Neutrophil (primary cell): Measurements from ENCODE around the gene ELOA.
"Not testable (repeated sequence)": the region's sequence is repeated elsewhere in the genome, so short reads cannot be mapped to it uniquely, and the experiment has no call there.

Experiments used
- H3K27ac ChIP-seq: fragments of 200-600 bp; sonication (generic); 2 replicates; pipeline ENCODE4 v1.5.1; 2016; ENCODE audit warnings: mild to moderate bottlenecking, moderate library complexity
- H3K27me3 ChIP-seq: fragments of 200-600 bp; sonication (generic); 2 replicates; pipeline ENCODE4 v1.6.0; 2016; ENCODE audit warnings: mild to moderate bottlenecking
- H3K36me3 ChIP-seq: fragments of 200-600 bp; sonication (generic); 2 replicates; pipeline ENCODE4 v1.5.1; 2017
- H3K4me1 ChIP-seq, 2 experiments: fragments of 200-600 bp in 1 of 2; sonication (generic) in 1 of 2; 1 replicate in 1 of 2; 2 replicates in 1 of 2; pipeline versions ENCODE4 v1.5.1 to v1.6.1; 2013 to 2016; ENCODE audit warnings: low read depth in 1 of 2, low read length in 1 of 2, mild to moderate bottlenecking in 1 of 2, moderate library complexity in 1 of 2; ENCODE audit not compliant: control insufficient read depth in 1 of 2, insufficient read depth in 1 of 2
- H3K4me3 ChIP-seq, 2 experiments: fragments of 200-600 bp in 1 of 2; sonication (generic) in 1 of 2; 1 replicate in 1 of 2; 2 replicates in 1 of 2; pipeline ENCODE4 v1.5.1; 2013 to 2016; ENCODE audit warnings: low read depth in 1 of 2, low read length in 1 of 2, mild to moderate bottlenecking in 1 of 2, moderate library complexity in 1 of 2
- H3K9me3 ChIP-seq: fragments of 200-600 bp; sonication (generic); 2 replicates; pipeline ENCODE4 v1.5.1; 2016
- CTCF ChIP-seq: fragments of 200-600 bp; sonication (generic); IDR thresholded peaks from 2 replicates; pipeline ENCODE4 v1.5.1; 2016; ENCODE audit warnings: antibody characterized with exemption

The ELOA gene

DNA sequence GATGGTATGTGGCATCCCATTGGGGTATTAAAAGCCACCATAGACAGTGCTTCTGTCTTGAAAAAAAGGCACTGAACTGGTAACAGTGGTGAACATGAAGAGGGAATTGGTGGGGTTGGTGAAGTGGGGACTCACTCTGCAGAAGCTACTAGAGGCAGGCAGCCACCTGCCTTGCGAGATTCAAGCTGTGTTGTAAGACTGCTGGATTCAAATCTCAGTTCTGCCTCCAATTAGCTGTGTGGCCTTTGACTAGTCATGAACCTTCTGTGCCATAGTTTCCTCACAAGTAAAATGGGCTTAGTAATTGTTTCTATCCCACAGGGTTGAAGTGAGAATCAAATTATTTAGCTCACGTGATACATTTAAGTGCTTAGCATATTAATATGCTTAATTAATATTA is 16.6 kb upstream of the ELOA start:
- Histone ChIP-seq H3K27me3 (no peaks in the 10 kb centered on the region), H3K27ac (no peak overlapping the region), H3K4me1 (peaks cover 11 to 13% of the 10 kb centered on the region in 2 experiments), H3K4me3 (no peak overlapping the region), H3K36me3 (no peaks in the 10 kb centered on the region), H3K9me3 (no peaks in the 10 kb centered on the region)
- TF ChIP-seq CTCF: no peak

DNA sequence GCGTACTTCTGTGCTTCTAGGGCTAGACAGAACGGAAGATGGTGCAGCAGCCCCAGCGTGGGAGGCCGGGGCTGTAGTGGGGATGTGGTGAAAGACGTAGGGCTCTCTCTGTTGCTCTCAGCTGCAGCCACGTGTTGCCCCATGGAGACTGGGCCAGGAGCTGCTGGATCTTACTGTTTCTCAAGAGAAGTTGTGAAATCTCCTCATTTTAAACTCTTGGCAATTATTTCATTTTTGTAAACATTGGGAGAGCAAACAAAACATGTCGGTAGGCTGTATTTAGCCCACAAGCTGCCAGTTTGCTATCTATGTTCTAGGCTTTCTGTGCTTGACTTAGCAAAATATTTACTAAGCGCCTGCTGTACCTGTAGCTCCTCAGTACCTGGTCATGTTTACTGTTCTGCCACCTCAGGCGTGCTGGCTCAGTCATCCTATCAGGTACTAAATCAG is 15.9 kb upstream of the ELOA start:
- no peak overlapping the region for H3K27ac ChIP-seq
- H3K4me3 ChIP-seq: no peak overlapping the region
- H3K9me3 ChIP-seq: no peaks in the 10 kb centered on the region

GRCh38 chr1:23732363-23733224 is 10.7 kb upstream of the ELOA start:
- Histone ChIP-seq H3K4me3 (no peak overlapping the region), H3K27ac (no peak overlapping the region), H3K36me3 (no peaks in the 10 kb centered on the region), H3K4me1 (peaks cover 4 to 6% of the 10 kb centered on the region in 2 experiments), H3K9me3 (no peaks in the 10 kb centered on the region), H3K27me3 (no peaks in the 10 kb centered on the region)
- no peak for TF ChIP-seq CTCF

More for the DNA sequence above, 15.9 kb upstream of the ELOA start:
- Histone ChIP-seq H3K4me1 (peaks cover 11 to 13% of the 10 kb centered on the region in 2 experiments), H3K36me3 (no peaks in the 10 kb centered on the region), H3K27me3 (no peaks in the 10 kb centered on the region)
- TF ChIP-seq CTCF: no peak

DNA sequence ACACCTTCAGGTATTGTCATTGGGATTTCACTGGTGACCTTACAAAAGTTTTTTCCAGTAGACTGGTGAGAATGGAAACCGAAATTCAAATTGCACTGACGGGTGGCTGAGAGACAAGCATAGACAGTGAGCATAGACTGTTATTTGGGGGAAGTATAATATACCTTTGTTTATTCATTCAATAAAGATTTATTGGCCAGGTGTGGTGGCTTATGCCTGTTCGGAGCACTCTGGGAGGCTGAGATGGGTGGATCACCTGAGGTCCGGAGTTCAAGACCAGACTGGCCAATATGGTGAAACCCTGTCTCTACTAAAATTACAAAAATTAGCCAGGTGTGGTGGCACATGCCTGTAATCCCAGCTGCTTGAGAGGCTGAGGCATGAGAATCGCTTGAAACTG is 10.0 kb upstream of the ELOA start:
- H3K27ac ChIP-seq, H3K36me3 ChIP-seq, H3K27me3 ChIP-seq, H3K4me1 ChIP-seq, H3K4me3 ChIP-seq, H3K9me3 ChIP-seq: not testable (repeated sequence)

- Histone ChIP-seq H3K36me3 (no peaks in the 10 kb centered on the region), H3K9me3 (no peaks in the 10 kb centered on the region)
Measured at GRCh38 chr1:23736437-23737134, 6.7 kb upstream of the ELOA start.

More at GRCh38 chr1:23736437-23737134, 6.7 kb upstream of the ELOA start:
- no peaks in the 10 kb centered on the region for H3K27me3 ChIP-seq
- H3K4me1 ChIP-seq: no peaks in the 10 kb centered on the region
- H3K4me3 ChIP-seq: no peak overlapping the region
- TF ChIP-seq CTCF: no peak
- no peak overlapping the region for H3K27ac ChIP-seq
